Thyroid gland (tissue), 4 donors: ENCODE results near the gene PREX1.

Experiments
- CTCF ChIP-seq, 6 experiments: fragments of 200-600 bp in 3 of 6; fragments of 450-650 bp in 3 of 6; sonication (generic) in 3 of 6; IDR thresholded peaks; one replicate each; pipeline ENCODE4 v1.5.1; 2016 to 2019; ENCODE audit warnings: antibody characterized with exemption in 6 of 6, mild to moderate bottlenecking in 2 of 6, inconsistent platforms in 1 of 6, moderate library complexity in 1 of 6
- POLR2A ChIP-seq, 2 donors: fragments of 450-650 bp; IDR thresholded peaks; one replicate each; pipeline ENCODE4 v1.6.1; 2017; ENCODE audit warnings: antibody characterized with exemption in 2 of 2, mild to moderate bottlenecking in 2 of 2, moderate library complexity in 1 of 2

DNA sequence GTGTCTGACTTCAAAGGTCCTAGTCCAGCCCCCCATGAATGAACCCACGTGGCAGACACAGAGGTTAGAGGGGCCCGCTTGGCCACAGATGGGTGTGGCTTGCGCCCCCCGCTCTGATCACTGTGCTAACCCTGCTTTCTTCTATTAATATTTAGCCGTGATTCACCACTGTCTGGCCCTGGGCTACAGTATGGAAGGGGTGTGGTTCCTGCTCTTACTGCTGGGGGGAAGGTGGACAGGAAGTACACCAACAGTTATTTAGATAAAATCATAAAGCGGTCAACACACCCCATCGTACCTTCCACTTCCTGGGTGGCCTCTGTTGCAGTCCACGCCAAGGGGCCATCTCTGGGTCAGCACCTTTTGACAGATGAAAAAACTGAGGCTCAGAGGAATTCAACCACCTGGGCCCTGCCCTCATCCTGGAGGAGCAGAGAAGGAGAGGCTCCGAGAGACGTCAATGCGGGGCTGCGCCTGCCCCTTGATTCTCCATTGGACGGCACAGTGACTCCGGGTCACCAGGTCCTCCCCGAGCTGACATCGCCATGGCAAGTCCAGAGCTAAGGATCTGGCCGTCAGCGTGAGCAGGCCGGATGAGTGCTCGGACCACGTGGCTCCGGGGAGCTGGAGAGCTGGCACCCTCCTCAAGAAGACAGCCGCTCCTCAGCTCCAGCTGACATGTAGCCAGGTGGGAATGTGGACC, 206.3 kb downstream of the PREX1 start:
- TF ChIP-seq CTCF (IDR thresholded peaks at IDR 0.05) (no peak), POLR2A (IDR thresholded peaks at IDR 0.05) (no peak)
